Glutamatergic neuron (in vitro differentiated cells): ENCODE results near the gene SPRR1B. TPM values are rescaled to one million over a fixed set of nuclear protein-coding genes. Genes with fewer than 3 reads are reported as not detected.

Experiments used
- DNase-seq: peaks from one replicate; pipeline ENCODE4 v3.0.0; 2022
- H3K27ac Mint-ChIP-seq: one replicate; pipeline ENCODE4 v1.8.0; 2020; ENCODE audit warnings: mild to moderate bottlenecking, mixed read lengths, inconsistent platforms; ENCODE audit not compliant: unreplicated experiment
- H3K27me3 Mint-ChIP-seq: one replicate; pipeline ENCODE4 v1.8.0; 2020; ENCODE audit warnings: mild to moderate bottlenecking, moderate library complexity, mixed read lengths, inconsistent platforms; ENCODE audit not compliant: unreplicated experiment
- H3K36me3 Mint-ChIP-seq: one replicate; pipeline ENCODE4 v1.8.0; 2020; ENCODE audit warnings: mild to moderate bottlenecking, mixed read lengths, inconsistent platforms; ENCODE audit not compliant: unreplicated experiment
- H3K4me1 Mint-ChIP-seq: one replicate; pipeline ENCODE4 v1.8.0; 2020; ENCODE audit warnings: mild to moderate bottlenecking, low read depth, mixed read lengths, inconsistent platforms; ENCODE audit not compliant: unreplicated experiment
- H3K4me3 Mint-ChIP-seq: one replicate; pipeline ENCODE4 v1.8.0; 2020; ENCODE audit warnings: mild to moderate bottlenecking, mixed read lengths, inconsistent platforms; ENCODE audit not compliant: unreplicated experiment
- H3K9me3 Mint-ChIP-seq: one replicate; pipeline ENCODE4 v1.8.0; 2020; ENCODE audit warnings: mild to moderate bottlenecking, moderate library complexity, mixed read lengths, inconsistent platforms; ENCODE audit not compliant: unreplicated experiment
- CTCF ChIP-seq: fragments of 200-600 bp; sonication (generic); IDR thresholded peaks from one replicate; pipeline ENCODE4 v1.5.0; 2021; ENCODE audit not compliant: partially characterized antibody, unreplicated experiment
- total RNA-seq: library from RNA; stranded (reverse); fragmentation: NEBNext Ultra II Directional; extraction: Animal tissue kit (Norgen Biotek cat#: 25700); gene quantifications from one replicate; pipeline ENCODE4 v1.2.1, GENCODE V29; 2021; ENCODE audit not compliant: unreplicated experiment

The SPRR1B gene
- total RNA-seq, 1 donor from 2014 or later, result not detected

GRCh38 chr1:152993186-152993585, 37.8 kb upstream of the SPRR1B start:
- H3K27ac Mint-ChIP-seq, result no peak overlapping the region
- no peak for TF ChIP-seq CTCF
- H3K4me3 Mint-ChIP-seq, result no peak overlapping the region
- DNase-seq, result no peak
- H3K9me3 Mint-ChIP-seq, result no peaks in the 10 kb centered on the region
- H3K36me3 Mint-ChIP-seq, result no peaks in the 10 kb centered on the region
- H3K27me3 Mint-ChIP-seq, result no peaks in the 10 kb centered on the region
- no peaks in the 10 kb centered on the region for H3K4me1 Mint-ChIP-seq

GRCh38 chr1:152995842-152996241, 35.2 kb upstream of the SPRR1B start:
- H3K27ac Mint-ChIP-seq, result no peak overlapping the region
- no peaks in the 10 kb centered on the region for H3K36me3 Mint-ChIP-seq
- H3K9me3 Mint-ChIP-seq, result no peaks in the 10 kb centered on the region
- no peak for TF ChIP-seq CTCF
- no peak for DNase-seq
- no peaks in the 10 kb centered on the region for H3K4me1 Mint-ChIP-seq
- no peak overlapping the region for H3K4me3 Mint-ChIP-seq
- no peaks in the 10 kb centered on the region for H3K27me3 Mint-ChIP-seq

- Mint-ChIP-seq H3K27me3 (no peaks in the 10 kb centered on the region), H3K4me3 (no peak overlapping the region), H3K27ac (no peak overlapping the region), H3K36me3 (no peaks in the 10 kb centered on the region), H3K4me1 (no peaks in the 10 kb centered on the region), H3K9me3 (no peaks in the 10 kb centered on the region)
- no peak for TF ChIP-seq CTCF
- DNase-seq, result no peak
Measured at GRCh38 chr1:152996633-152997400, 34.2 kb upstream of the SPRR1B start.

- no peaks in the 10 kb centered on the region for H3K4me1 Mint-ChIP-seq
- no peak overlapping the region for H3K4me3 Mint-ChIP-seq
- DNase-seq, result no peak
- H3K9me3 Mint-ChIP-seq, result no peaks in the 10 kb centered on the region
- H3K27ac Mint-ChIP-seq, result no peak overlapping the region
- H3K36me3 Mint-ChIP-seq, result no peaks in the 10 kb centered on the region
- TF ChIP-seq CTCF, result no peak
- H3K27me3 Mint-ChIP-seq, result no peaks in the 10 kb centered on the region
Measured at GRCh38 chr1:152997901-152998300, 33.1 kb upstream of the SPRR1B start.

GRCh38 chr1:152998476-152998875, 32.5 kb upstream of the SPRR1B start:
- Mint-ChIP-seq H3K27me3 (no peaks in the 10 kb centered on the region), H3K4me1 (no peaks in the 10 kb centered on the region), H3K27ac (no peak overlapping the region), H3K9me3 (no peaks in the 10 kb centered on the region), H3K36me3 (no peaks in the 10 kb centered on the region), H3K4me3 (no peak overlapping the region)
- TF ChIP-seq CTCF, result no peak
- no peak for DNase-seq
